GM12864 (cell line): Measurements from ENCODE around the gene NFIA.
"Not testable (repeated sequence)": the region's sequence is repeated elsewhere in the genome, so short reads cannot be mapped to it uniquely, and the experiment has no call there.

Experiments
- DNase-seq: peaks from one replicate; pipeline ENCODE4 v3.0.0-alpha.2; 2011; ENCODE audit warnings: low read depth
- H3K4me3 ChIP-seq: 2 replicates; pipeline ENCODE4 v1.5.1; 2011; ENCODE audit warnings: mild to moderate bottlenecking, low read depth, low read length, control low read depth
- TF ChIP-seq, protein P1 (sequence below): IDR thresholded peaks from 2 replicates; pipeline ENCODE4 v1.5.1; 2011; ENCODE audit warnings: low read depth, mild to moderate bottlenecking, moderate library complexity, low read length, control low read depth, inconsistent platforms; ENCODE audit errors: missing control alignments

NFIA gene

DNA sequence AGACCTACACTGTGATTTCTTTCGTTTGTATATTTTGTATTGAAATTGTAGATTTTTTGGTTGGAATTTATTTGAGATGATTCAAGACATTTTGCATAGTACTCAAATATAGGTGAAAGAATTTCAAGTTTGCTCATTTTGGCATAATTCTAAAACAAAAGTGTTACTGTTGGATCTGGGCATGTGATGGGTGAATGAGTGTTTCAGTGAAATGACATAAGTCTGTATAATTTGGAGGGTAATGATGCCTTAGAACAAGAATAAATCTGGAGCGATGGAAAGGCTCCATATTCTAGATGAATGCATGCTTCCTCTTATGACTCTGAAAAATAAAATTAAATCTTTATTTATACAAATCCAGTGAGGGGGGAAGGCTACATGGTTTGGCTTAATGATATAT lies 41.0 kb downstream of the NFIA start:
- DNase-seq, result no peak
- no peak overlapping the region for H3K4me3 ChIP-seq
- TF ChIP-seq, protein P1, sequence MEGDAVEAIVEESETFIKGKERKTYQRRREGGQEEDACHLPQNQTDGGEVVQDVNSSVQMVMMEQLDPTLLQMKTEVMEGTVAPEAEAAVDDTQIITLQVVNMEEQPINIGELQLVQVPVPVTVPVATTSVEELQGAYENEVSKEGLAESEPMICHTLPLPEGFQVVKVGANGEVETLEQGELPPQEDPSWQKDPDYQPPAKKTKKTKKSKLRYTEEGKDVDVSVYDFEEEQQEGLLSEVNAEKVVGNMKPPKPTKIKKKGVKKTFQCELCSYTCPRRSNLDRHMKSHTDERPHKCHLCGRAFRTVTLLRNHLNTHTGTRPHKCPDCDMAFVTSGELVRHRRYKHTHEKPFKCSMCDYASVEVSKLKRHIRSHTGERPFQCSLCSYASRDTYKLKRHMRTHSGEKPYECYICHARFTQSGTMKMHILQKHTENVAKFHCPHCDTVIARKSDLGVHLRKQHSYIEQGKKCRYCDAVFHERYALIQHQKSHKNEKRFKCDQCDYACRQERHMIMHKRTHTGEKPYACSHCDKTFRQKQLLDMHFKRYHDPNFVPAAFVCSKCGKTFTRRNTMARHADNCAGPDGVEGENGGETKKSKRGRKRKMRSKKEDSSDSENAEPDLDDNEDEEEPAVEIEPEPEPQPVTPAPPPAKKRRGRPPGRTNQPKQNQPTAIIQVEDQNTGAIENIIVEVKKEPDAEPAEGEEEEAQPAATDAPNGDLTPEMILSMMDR, result no peak

DNA sequence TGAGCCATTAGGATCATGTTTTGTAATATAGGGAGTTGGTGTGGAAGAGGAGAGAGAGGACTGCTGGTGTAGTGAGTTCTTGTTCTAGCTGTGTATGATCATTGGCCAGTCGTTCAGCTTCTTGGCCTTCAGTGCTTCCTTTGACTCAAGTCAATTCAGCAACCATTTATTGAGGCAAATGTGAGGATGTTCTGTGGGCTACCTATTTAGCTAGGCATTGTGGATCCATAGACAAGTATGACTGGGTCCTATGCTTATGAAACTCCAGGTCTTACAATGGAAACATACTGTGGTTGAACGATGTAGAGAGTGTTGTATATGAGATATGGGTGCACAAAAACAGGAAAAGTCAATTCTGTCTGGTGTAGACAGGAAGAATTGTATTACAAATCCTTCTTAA lies 41.7 kb downstream of the NFIA start:
- no peak for DNase-seq

DNA sequence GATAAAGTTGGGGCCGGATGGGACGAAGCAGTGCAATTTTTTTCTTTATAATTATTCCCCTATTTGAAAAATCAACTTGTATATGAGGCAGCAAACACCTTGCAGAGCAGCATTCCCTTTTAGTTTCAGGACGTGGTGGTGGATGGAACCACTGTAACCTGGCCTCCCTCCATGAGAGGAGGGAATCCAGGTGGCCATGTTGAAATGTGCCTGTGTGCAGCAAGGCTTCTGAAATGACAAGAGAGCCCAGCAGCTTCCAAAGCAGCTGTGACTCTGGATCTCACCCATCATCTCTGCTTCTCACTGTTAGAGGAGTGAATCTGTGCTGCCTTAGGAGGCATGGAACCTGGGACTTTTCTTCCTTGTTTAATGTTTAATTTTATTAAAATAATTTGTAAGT lies 42.3 kb downstream of the NFIA start:
- no peak for DNase-seq
- TF ChIP-seq, protein P1, result no peak
- no peak overlapping the region for H3K4me3 ChIP-seq

More for the DNA sequence above, 41.7 kb downstream of the NFIA start:
- H3K4me3 ChIP-seq, result no peak overlapping the region
- TF ChIP-seq, protein P1, result no peak

DNA sequence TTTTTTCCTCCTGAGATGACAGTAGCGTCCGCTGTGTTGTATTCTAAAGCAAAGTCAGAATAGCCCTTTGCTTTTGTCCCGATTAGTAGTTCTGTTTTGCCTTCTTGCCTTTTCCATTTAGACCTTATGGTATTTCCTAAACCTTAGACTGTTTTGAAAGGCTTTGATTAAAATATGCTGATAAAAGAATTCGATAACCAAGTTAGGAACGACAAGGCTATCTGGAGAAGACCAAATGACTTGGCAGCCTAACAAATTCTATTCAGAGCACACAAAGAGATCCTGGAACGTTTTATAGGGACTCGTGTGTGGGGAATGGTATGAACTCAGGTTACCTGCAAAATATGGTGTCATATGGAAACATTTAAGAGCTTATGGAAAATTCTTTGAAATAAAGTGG lies 42.9 kb downstream of the NFIA start:
- no peak overlapping the region for H3K4me3 ChIP-seq
- TF ChIP-seq, protein P1, result no peak
- DNase-seq, result no peak

DNA sequence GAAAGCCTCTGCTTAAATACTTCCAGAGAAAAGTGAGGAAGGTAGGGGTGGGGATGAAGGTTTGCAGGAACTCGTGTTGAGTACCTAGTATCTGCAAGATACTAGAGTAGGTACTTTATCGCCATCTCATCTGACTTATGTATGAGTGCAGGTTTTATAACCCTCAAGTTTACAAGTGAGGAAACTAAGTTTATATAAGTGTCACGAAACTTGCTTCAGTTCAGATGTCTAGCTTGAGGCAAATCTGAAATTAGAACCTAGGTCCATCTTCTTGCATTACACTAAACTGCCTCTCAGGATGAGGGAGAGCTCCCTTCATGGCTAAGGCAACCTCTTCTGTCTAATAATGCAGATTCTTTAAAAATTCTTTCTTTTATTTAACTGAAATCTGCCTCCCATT lies 43.5 kb downstream of the NFIA start:
- DNase-seq, result no peak
- H3K4me3 ChIP-seq, result no peak overlapping the region
- TF ChIP-seq, protein P1, result no peak

DNA sequence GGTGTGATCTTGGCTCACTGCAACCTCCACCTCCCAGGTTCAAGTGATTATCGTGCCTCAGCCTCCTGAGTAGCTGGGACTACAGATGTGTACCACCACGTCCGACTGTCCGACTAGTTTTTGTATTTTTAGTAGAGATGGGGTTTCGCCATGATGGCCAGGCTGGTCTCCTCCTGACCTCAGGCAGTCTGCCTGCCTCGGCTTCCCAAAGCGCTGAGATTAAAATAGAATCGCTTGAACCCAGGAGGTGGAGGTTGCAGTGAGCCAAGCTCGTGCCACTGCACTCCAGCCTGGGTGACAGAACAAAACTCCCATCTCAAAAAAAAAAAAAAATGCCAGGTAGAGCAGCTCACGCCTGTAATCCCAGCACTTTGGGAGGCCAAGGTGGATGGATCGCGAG lies 44.5 kb downstream of the NFIA start:
- not testable (repeated sequence) for H3K4me3 ChIP-seq, DNase-seq

DNA sequence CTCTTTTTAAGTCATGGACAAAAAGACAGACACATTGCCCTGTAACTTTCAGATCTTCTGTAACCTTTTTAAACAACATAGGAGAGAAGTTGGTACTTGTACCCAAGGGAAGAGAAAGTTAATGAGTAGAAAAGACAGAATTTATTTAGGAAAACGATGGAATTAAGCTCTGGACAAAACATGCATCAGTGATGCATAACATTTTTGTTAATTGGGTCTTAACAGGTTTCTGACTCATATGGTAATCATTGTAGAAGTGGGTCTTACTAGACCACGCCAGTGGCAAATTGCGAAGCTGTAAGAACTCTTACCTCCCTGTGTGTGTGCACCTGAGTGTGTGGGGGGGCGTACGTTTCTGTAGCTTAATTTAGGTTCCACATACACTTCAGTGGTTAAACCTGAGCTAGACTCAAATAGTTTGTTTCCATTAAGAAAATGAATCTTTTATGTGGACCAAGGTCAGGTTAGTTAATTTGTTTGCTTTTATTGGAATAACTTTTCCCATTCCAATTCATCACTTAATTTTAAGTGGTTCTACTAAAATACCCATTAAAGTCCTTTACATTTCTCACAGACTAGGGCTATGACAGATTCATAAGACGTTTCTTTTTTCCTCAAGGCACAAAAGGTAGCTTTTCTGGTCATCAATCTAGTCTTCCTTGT lies 48.1 kb downstream of the NFIA start:
- H3K4me3 ChIP-seq, result no peak overlapping the region
- DNase-seq, result no peak
- TF ChIP-seq, protein P1, result no peak
